IPS-20b (cell line): ENCODE results near the gene HIF1A.
"Not testable (repeated sequence)": the region's sequence is repeated elsewhere in the genome, so short reads cannot be mapped to it uniquely, and the experiment has no call there.

ENCODE experiments used
- H3K27ac ChIP-seq: one replicate; pipeline ENCODE4 v1.5.1; 2013; ENCODE audit warnings: low read length
- H3K27me3 ChIP-seq: 2 replicates; pipeline ENCODE4 v1.6.1; 2013; ENCODE audit warnings: mild to moderate bottlenecking, low read length, inconsistent platforms; ENCODE audit not compliant: insufficient read depth
- H3K36me3 ChIP-seq: 2 replicates; pipeline ENCODE4 v1.6.1; 2013; ENCODE audit warnings: low read depth, mild to moderate bottlenecking, inconsistent platforms, low read length, moderate library complexity; ENCODE audit not compliant: insufficient read depth
- H3K4me1 ChIP-seq: 2 replicates; pipeline ENCODE4 v1.6.1; 2013; ENCODE audit warnings: mild to moderate bottlenecking, control low read depth, inconsistent platforms, low read length, moderate library complexity; ENCODE audit not compliant: insufficient read depth
- H3K4me3 ChIP-seq: 2 replicates; pipeline ENCODE4 v1.5.1; 2013; ENCODE audit warnings: mild to moderate bottlenecking, low read length, inconsistent platforms
- H3K9ac ChIP-seq: 2 replicates; pipeline ENCODE4 v1.6.1; 2013; ENCODE audit warnings: low read depth, mild to moderate bottlenecking, inconsistent platforms, low read length, moderate library complexity
- H3K9me3 ChIP-seq: 2 replicates; pipeline ENCODE4 v1.6.1; 2013; ENCODE audit warnings: mild to moderate bottlenecking, low read depth, low read length, inconsistent platforms; ENCODE audit not compliant: insufficient read depth

HIF1A gene

DNA sequence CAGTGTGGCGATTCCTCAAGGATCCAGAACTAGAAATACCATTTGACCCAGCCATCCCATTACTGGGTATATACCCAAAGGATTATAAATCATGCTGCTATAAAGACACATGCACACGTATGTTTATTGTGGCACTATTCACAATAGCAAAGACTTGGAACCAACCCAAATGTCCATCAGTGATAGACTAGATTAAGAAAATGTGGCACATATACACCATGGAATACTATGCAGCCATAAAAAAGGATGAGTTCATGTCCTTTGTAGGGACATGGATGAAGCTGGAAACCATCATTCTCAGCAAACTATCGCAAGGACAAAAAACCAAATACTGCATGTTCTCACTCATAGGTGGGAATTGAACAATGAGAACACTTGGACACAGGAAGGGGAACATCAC lies 37.2 kb upstream of the HIF1A start:
- H3K4me1 ChIP-seq, H3K9me3 ChIP-seq: not testable (repeated sequence)

DNA sequence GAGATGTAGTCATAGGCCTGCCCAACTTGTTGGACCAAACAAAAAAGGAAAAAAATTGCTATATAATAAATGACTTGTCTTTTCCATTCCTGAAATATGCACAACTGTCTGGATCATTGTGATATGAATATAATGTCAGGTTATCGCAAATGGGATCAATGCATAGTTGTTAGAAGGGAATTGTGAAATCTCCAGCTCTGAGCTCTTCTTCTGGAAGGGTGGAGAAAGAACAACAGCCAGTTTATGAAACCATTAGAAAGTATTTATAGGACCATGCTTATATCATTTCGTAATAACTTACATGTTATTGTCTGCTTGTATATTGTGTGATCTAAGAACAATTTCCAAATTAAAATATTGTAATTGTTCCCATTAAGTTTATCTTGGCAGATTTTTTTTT lies 35.7 kb upstream of the HIF1A start:
- no peaks in the 10 kb centered on the region for H3K36me3 ChIP-seq
- no peaks in the 10 kb centered on the region for H3K4me1 ChIP-seq
- no peak overlapping the region for H3K27ac ChIP-seq
- H3K9ac ChIP-seq = no peak overlapping the region
- H3K27me3 ChIP-seq = no peaks in the 10 kb centered on the region
- no peaks in the 10 kb centered on the region for H3K9me3 ChIP-seq
- no peak overlapping the region for H3K4me3 ChIP-seq

More for the DNA sequence above, 37.2 kb upstream of the HIF1A start:
- H3K27ac ChIP-seq, H3K27me3 ChIP-seq, H3K36me3 ChIP-seq, H3K9ac ChIP-seq, H3K4me3 ChIP-seq: not testable (repeated sequence)

DNA sequence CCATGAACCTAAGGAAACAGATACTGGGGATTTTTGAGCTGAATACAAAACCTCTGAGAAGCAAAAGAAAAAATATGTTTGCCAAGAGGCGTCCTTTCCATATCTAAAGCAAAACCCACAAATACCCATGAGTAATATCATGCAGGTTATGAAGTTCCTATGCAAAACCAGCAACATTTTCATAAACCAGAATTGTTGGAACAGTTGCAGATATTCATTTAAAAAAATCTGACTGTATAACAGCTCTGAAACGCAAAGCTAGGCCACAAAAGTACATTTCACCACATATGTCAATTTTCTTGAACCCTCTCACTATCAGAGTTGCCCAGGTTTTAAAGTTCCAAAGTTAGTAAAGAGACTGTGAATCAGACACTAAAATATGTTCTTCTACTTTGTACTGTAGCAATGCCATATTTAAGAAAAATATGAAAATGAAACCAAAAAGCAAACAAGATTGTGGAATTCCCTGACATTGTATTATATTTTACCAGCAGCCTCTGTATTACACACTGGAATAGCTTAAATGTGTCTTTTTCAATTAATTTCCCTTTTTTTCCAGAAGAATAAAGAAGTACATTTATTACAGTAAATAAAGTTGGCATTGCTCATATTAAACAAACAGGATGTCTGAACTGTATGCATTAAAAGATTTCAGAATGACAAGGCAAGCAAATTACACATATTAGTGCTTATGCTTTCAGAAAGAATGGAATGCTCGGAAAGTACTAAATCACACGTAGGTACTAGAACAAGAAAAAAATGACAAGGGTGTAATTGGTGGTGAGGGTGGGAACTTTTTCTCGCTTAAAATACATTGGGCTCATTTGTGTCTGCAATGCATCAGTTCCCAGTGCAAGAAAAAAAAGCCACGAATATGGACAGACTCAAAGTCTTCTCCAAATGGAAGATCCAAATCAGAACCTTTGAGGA lies 33.6 kb upstream of the HIF1A start:
- H3K27ac ChIP-seq = no peak overlapping the region
- no peaks in the 10 kb centered on the region for H3K36me3 ChIP-seq
- no peaks in the 10 kb centered on the region for H3K27me3 ChIP-seq
- H3K4me1 ChIP-seq = no peaks in the 10 kb centered on the region
- no peak overlapping the region for H3K4me3 ChIP-seq
- no peak overlapping the region for H3K9ac ChIP-seq
- H3K9me3 ChIP-seq = no peaks in the 10 kb centered on the region

DNA sequence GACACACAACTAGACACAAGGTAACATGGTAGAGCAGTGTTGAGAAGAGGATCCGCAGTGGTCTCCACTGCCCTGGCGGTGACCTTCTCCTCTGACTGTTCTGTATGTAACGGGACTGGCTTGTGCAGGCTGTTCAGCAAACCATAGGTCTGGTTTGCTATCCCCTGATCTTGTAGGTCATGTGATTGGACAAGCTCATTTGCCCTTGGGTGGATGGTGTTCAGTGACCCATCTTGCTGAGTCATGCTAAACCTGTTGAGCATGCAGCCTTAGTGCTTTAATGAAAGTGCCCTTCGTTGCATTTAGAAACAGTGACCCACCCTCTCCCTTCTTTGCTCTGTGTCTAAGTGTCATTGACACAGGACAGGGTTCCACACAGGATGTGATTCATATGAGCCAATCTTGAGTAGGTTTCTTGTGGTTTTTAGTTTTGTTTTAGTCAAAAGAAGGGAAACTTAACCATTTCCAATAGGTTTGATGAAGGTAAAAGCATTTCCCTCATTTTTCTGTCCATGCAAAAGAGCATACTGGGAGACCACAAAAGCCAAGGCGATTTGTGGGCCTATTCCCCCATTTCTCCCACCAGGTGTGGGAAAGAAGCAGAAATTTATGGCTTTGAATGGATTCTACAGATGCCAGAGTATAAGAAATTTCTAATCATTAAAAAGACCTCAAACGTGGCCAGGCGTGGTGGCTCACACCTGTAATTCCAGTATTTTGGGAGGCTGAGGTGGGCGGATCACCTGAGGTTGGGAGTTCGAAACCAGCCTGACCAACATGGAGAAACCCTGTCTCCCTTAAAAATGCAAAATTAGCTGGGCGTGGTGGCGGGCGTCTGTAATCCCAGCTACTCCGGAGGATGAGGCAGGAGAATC lies 32.6 kb upstream of the HIF1A start:
- Histone ChIP-seq H3K9ac (no peak overlapping the region), H3K4me3 (no peak overlapping the region), H3K9me3 (no peaks in the 10 kb centered on the region), H3K36me3 (no peaks in the 10 kb centered on the region), H3K27me3 (no peaks in the 10 kb centered on the region), H3K4me1 (no peaks in the 10 kb centered on the region), H3K27ac (no peak overlapping the region)

GRCh38 chr14:61663312-61663979 lies 31.9 kb upstream of the HIF1A start:
- Histone ChIP-seq H3K27ac (no peak overlapping the region), H3K36me3 (no peaks in the 10 kb centered on the region), H3K27me3 (no peaks in the 10 kb centered on the region), H3K9ac (no peak overlapping the region), H3K9me3 (no peaks in the 10 kb centered on the region), H3K4me1 (no peaks in the 10 kb centered on the region), H3K4me3 (no peak overlapping the region)

GRCh38 chr14:61668282-61668681 lies 27.0 kb upstream of the HIF1A start:
- H3K36me3 ChIP-seq = no peaks in the 10 kb centered on the region
- H3K27me3 ChIP-seq = no peaks in the 10 kb centered on the region
- H3K4me1 ChIP-seq = no peaks in the 10 kb centered on the region; the same call in 1 of the 2 replicates
- no peaks in the 10 kb centered on the region for H3K9me3 ChIP-seq
- no peak overlapping the region for H3K9ac ChIP-seq
- no peak overlapping the region for H3K27ac ChIP-seq
- H3K4me3 ChIP-seq = no peak overlapping the region

- Histone ChIP-seq H3K9me3 (no peaks in the 10 kb centered on the region), H3K36me3 (no peaks in the 10 kb centered on the region), H3K4me1 (no peaks in the 10 kb centered on the region; the same call in 1 of the 2 replicates), H3K27ac (no peak overlapping the region), H3K9ac (no peak overlapping the region), H3K4me3 (no peak overlapping the region), H3K27me3 (no peaks in the 10 kb centered on the region)
Measured at GRCh38 chr14:61670576-61670975, 24.7 kb upstream of the HIF1A start.

- H3K9me3 ChIP-seq = no peaks in the 10 kb centered on the region
- no peaks in the 10 kb centered on the region for H3K27me3 ChIP-seq
- no peak overlapping the region for H3K27ac ChIP-seq
- H3K36me3 ChIP-seq = no peaks in the 10 kb centered on the region
- no peak overlapping the region for H3K9ac ChIP-seq
- no peak overlapping the region for H3K4me3 ChIP-seq
- no peaks in the 10 kb centered on the region; the same call in 1 of the 2 replicates for H3K4me1 ChIP-seq
Measured at GRCh38 chr14:61671082-61671481, 24.2 kb upstream of the HIF1A start.

- Histone ChIP-seq H3K4me1 (peaks cover 7% of the 10 kb centered on the region; the same call in 1 of the 2 replicates), H3K36me3 (no peaks in the 10 kb centered on the region), H3K9ac (no peak overlapping the region), H3K9me3 (no peaks in the 10 kb centered on the region; the same call in 1 of the 2 replicates), H3K27ac (no peak overlapping the region), H3K27me3 (no peaks in the 10 kb centered on the region), H3K4me3 (no peak overlapping the region)
Measured at GRCh38 chr14:61672796-61673195, 22.5 kb upstream of the HIF1A start.

- Histone ChIP-seq H3K4me1 (peaks cover 9% of the 10 kb centered on the region; the same call in 1 of the 2 replicates), H3K27me3 (no peaks in the 10 kb centered on the region), H3K9ac (no peak overlapping the region), H3K9me3 (no peaks in the 10 kb centered on the region; the same call in 1 of the 2 replicates), H3K27ac (no peak overlapping the region), H3K4me3 (no peak overlapping the region), H3K36me3 (no peaks in the 10 kb centered on the region)
Measured at GRCh38 chr14:61673305-61673704, 22.0 kb upstream of the HIF1A start.

GRCh38 chr14:61675291-61675690 lies 20.0 kb upstream of the HIF1A start:
- no peaks in the 10 kb centered on the region; the same call in 1 of the 2 replicates for H3K9me3 ChIP-seq
- no peaks in the 10 kb centered on the region for H3K36me3 ChIP-seq
- H3K27me3 ChIP-seq = no peaks in the 10 kb centered on the region
- H3K4me1 ChIP-seq = peaks cover 20% of the 10 kb centered on the region
- no peak overlapping the region for H3K9ac ChIP-seq
- no peak overlapping the region for H3K27ac ChIP-seq
- H3K4me3 ChIP-seq = no peak overlapping the region
